Hypothalamus (tissue), 51 donors: ENCODE data around the gene MARVELD2.
A peak's percentile ranks its signal among the peaks of the same experiment; 100 is the strongest.
"Not testable (repeated sequence)": the region's sequence is repeated elsewhere in the genome, so short reads cannot be mapped to it uniquely, and the experiment has no call there.

Experiments
- DNase-seq, 51 donors: peaks; one replicate each; lab custom pipeline; 2025; lab: John Stamatoyannopoulos, UW

The MARVELD2 gene

DNA sequence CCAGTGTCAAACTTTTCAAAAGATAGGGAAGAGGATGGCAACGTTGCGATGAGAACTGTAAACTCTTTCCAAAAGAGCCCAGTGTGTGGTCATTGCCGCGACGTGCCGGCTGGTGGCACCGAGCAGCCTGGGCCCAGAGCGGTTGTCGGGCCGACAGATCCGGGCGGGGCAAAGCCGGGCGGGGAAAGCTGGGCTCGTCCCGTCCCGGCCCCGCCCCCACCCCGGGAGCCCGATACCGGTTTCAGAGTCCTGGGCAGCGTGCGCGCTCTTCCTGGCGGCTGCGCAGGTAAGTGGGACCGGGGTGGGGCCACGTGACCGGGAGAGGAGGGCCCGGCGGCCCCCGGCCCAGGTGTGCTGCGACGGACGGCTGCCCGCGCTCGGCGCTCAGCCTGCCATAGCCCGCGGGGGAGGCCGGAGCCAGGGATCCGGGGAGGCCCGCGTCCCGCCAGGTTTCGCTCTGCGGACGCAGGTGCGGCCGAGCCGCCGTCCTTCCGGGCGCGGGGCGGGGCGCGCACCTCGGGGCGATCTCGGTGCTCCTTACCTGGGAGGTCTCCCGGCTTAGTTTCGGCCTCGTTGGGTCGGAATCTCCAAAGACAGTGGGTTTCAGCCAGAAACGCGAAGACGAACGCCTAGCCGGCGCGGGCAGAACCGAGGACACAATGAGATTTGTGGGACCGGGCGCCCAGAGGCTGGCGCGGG is at the start of gene MARVELD2:
Gene MARVELD2 (plus strand): TSS at position 232 of the 699 bp plus-strand sequence. CDS start 4,270 bp downstream, outside the sequence.
- DNase-seq: peak in 31 of 51 donors; percentile 0 to 56 (median 12)

- no peak for DNase-seq
Measured at GRCh38 chr5:69367697-69368279, 47.1 kb upstream of the MARVELD2 start.

GRCh38 chr5:69368458-69369339 is 46.2 kb upstream of the MARVELD2 start:
- peak in 3 of 51 donors; percentile 31 to 88 (median 39) for DNase-seq

DNA sequence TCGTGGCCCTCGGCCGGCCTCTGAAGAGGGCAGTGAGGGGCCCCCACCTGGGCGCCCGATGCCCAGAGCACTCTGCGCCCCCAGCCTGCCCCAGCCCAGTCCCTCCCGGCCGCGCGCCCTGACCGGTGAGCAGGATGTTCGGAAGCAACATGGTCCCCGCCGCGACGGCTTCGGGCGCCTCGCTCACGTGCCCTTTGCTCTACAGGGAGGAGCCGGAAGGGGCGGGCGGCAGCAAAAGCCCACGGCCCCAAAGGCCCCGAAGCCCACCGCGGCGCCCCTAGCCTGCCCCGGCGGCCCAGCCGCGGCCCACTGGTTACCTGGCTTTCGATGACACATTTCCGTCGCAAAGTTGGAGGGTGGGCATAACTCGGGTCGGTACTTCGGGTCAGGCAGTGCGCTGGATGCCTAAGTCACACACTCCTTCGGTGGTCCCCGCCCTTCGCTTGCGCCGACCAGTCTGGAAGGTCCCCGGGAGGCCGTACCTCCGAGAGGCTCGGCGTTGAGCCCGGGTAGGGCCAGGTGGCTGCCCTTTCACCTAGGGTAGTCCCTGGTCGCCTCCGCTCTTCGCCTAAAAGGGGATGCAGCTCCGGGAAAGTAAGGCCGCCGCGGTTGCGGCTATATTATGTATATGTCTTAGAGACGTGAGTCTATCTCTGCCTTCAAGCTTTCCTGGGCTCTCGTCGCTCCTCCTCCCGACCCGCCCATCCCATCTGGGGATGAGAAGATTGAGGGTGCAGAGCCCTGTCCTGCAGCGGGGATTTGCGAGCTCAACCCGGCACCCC is 45.4 kb upstream of the MARVELD2 start, which contains the start of the genes AK6, RAD17 and TAF9:
Gene AK6 (minus strand): TSS at position 181 of the 782 bp plus-strand sequence. CDS start 30 bp downstream, at position 151.
Gene RAD17 (plus strand): TSS at position 479 of the 782 bp plus-strand sequence. CDS start 2,391 bp downstream, outside the sequence.
Gene TAF9 (minus strand): TSS at position 181 of the 782 bp plus-strand sequence. CDS start 3,783 bp downstream, outside the sequence.
- DNase-seq: peak; percentile 71 to 100 (median 92)

- DNase-seq: not testable (repeated sequence)
Measured at GRCh38 chr5:69370335-69370734, 44.6 kb upstream of the MARVELD2 start.

DNA sequence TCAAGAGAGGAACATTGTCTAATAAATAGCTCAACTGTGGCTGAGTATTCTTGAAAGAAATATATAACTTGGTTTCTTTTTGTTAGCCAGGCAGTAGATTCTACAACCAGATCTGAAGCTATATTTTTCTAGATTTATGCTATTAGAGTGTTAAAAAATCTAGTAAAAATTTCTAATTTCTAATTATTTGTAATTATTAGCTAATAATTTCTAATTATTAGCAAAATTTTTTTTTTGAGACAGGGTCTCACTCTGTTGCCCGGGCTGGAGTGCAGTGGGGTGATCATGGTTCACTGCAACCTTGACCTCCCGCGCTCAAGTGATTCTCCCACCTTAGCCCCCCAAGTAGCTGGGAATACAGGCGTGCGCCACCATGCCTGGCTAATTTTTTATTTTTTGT is 42.5 kb upstream of the MARVELD2 start:
- no peak for DNase-seq

GRCh38 chr5:69374911-69375446 is 39.9 kb upstream of the MARVELD2 start:
- no peak for DNase-seq

GRCh38 chr5:69378376-69378775 is 36.5 kb upstream of the MARVELD2 start:
- no peak for DNase-seq

- no peak for DNase-seq
Measured at GRCh38 chr5:69404659-69405330, 10.1 kb upstream of the MARVELD2 start.

- no peak for DNase-seq
Measured at GRCh38 chr5:69415584-69415958, 655 bp downstream of the MARVELD2 start.

DNA sequence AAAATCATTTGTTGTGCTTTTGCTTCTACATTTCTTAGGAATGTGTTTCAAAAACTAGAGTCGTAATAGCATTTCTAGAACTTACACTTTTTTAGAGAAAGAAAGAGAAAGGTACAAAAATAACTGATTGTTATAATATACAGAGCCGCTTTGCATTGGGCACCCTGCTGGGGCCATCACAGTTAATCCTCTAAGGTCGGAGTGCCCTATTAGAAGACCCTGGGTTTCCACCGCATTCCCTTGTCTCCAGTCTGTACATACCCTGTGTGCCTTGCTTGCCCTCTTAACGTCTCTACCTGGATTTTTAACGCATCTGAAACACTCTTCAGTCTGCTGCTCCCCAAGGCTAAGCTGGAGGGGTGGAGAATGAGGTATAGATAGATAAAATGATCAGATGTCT is 1.3 kb downstream of the MARVELD2 start:
- DNase-seq: no peak

GRCh38 chr5:69416699-69417098 is 1.8 kb downstream of the MARVELD2 start:
- no peak for DNase-seq

GRCh38 chr5:69418554-69418953 is 3.6 kb downstream of the MARVELD2 start:
- no peak for DNase-seq

- no peak for DNase-seq
Measured at GRCh38 chr5:69431424-69432303, 16.7 kb downstream of the MARVELD2 start.

- DNase-seq: no peak
Measured at GRCh38 chr5:69432412-69433206, 17.7 kb downstream of the MARVELD2 start.

GRCh38 chr5:69435276-69435884 is 20.5 kb downstream of the MARVELD2 start:
- not testable (repeated sequence) for DNase-seq
